Ovary (tissue), 9 donors: ENCODE results near the gene CHD2. TPM values are rescaled to one million over a fixed set of nuclear protein-coding genes. Genes with fewer than 3 reads are reported as not detected.

Experiments used
- DNase-seq, 5 donors: peaks; one replicate each; pipeline ENCODE4 v3.0.0-alpha.2; 2019 to 2020
- H3K27ac ChIP-seq, 2 donors: fragments of 200-600 bp; one replicate each; pipeline versions ENCODE4 v1.5.1 to v1.8.0; 2019 to 2022
- H3K27me3 ChIP-seq: fragments of 200-600 bp; one replicate; pipeline ENCODE4 v1.8.0; 2022
- H3K36me3 ChIP-seq: fragments of 200-600 bp; sonication (generic); one replicate; pipeline ENCODE4 v1.5.1; 2019
- H3K4me1 ChIP-seq: one replicate; pipeline ENCODE4 v1.8.1; 2013; ENCODE audit warnings: mild to moderate bottlenecking, moderate library complexity; ENCODE audit not compliant: insufficient read depth
- H3K4me3 ChIP-seq: fragments of 200-600 bp; sonication (generic); one replicate; pipeline ENCODE4 v1.5.1; 2017
- H3K9me3 ChIP-seq, 2 donors: fragments of 200-600 bp in 1 of 2; sonication (generic) in 1 of 2; one replicate each; pipeline versions ENCODE4 v1.5.1 to v1.8.1; 2013 to 2019; ENCODE audit warnings: mild to moderate bottlenecking in 1 of 2, moderate library complexity in 1 of 2
- EP300 ChIP-seq: sonication (generic); formaldehyde crosslinking; IDR thresholded peaks from one replicate; pipeline ENCODE4 v1.6.1; 2017; ENCODE audit warnings: antibody characterized with exemption
- POLR2A ChIP-seq: fragments of 450-650 bp; IDR thresholded peaks from one replicate; pipeline ENCODE4 v1.6.1; 2017; ENCODE audit warnings: antibody characterized with exemption, mild to moderate bottlenecking, moderate library complexity
- WGBS, 3 donors: extraction: QIAGEN DNeasy Blood & Tissue Kit in 1 of 3; methylation state at CpG; one replicate each; pipeline versions ENCODE4 v1.1.5 to v1.1.7; 2013 to 2017; 5-methylcytosine and 5-hydroxymethylcytosine counted together
- intact Hi-C, 4 donors: fragments of 100-400 bp; cut with DNase I; formaldehyde crosslinking; loops; one replicate each; pipeline versions ENCODE4 v1.11.0 to v1.15.1; 2022 to 2023
- polyA plus RNA-seq, 2 donors: library from polyadenylated mRNA; stranded (reverse); fragments of 200-250 nt in 1 of 2; fragments of 350-450 nt in 1 of 2; fragmentation: Illumina TruSeq in 1 of 2; extraction: RNeasy Lipid Tissue Mini Kit (QIAGEN cat#74804) in 1 of 2; gene quantifications; one replicate each; pipeline ENCODE4 v1.2.3, GENCODE V29; 2013 to 2014
- total RNA-seq, 7 donors: library from RNA; depleted of rRNA in 2 of 7; stranded (reverse); fragments of >200 nt in 2 of 7; fragmentation: NEBNext Ultra II Directional in 3 of 7; extraction: Animal tissue kit (Norgen Biotek cat#: 25700) in 3 of 7; gene quantifications; one replicate each; pipeline versions ENCODE4 v1.1.0 to v1.2.4, GENCODE V29; 2016 to 2023
- TF ChIP-seq, protein P1 (sequence below), 3 donors: fragments of 450-650 bp in 2 of 3; fragments of 200-600 bp in 1 of 3; IDR thresholded peaks; one replicate each; pipeline versions ENCODE4 v1.5.1 to v1.8.0; 2016 to 2022; ENCODE audit warnings: antibody characterized with exemption in 3 of 3, mild to moderate bottlenecking in 1 of 3
- donor health status: DM: no; HTN: no; CAD: no; lungs with moderate emphysema.
- donor health status: DM: no; HTN: no; CAD: no.
- donor health status: Bipolar disorder and iron deficiency.
- donor health status: DM: yes; HTN: yes; CAD: no.
- donor health status: DM: no; HTN: no; CAD: no.
- donor health status: DM: yes; HTN: yes; CAD: no.

CHD2 gene
- total and polyA plus RNA-seq, 9 donors = 43.6 to 146 (median 98.2) TPM

DNA sequence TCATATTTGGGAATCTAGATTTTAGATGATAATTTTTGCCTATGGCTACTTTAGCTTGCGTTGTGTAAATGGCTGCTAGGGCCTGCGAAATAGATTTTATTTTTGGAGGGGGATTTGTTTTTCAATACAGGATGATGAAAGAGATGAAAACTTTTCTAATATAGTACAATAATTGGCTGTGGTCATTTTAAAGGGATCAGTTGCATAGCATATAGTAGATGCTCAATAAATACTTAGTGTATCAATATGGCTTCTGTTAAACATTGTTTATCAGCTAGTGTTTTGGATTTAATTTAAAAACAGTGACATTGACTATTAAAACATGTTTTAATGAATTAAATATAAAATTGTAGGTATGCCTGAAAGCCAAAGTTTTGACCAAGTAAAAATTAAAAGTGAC, 6.9 kb upstream of the CHD2 start:
- intact Hi-C loops = no loop called here
- H3K27ac ChIP-seq = no peak overlapping the region
- H3K36me3 ChIP-seq = no peaks in the 10 kb centered on the region

DNA sequence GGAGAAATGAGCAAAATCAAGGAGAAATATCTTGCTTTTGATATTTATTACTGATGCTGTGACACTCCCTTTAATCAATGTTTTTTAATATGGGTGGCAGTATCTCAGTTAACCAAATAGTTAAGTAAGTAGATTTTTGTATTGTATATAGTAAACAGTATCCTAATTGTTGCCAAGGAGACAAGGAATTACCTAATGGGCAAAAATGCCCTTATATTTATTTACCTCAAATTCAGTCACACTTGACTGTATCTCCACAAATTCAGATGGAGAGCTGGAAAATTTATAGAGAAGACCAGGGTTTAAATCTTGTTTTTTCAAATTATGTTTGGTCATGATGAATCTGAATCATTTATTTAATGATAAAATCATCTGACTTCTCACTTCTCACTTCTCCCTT, 3.6 kb upstream of the CHD2 start:
- intact Hi-C loops = no loop called here
- peaks cover 2% of the 10 kb centered on the region for H3K4me1 ChIP-seq
- no peaks in the 10 kb centered on the region for H3K9me3 ChIP-seq

More for the DNA sequence above, 6.9 kb upstream of the CHD2 start:
- 49 to 74% (median 50%) methylated on average over 2 of the region's 2 CpGs for WGBS, 3 donors
- TF ChIP-seq POLR2A (no peak), EP300 (no peak)
- TF ChIP-seq, protein P1, sequence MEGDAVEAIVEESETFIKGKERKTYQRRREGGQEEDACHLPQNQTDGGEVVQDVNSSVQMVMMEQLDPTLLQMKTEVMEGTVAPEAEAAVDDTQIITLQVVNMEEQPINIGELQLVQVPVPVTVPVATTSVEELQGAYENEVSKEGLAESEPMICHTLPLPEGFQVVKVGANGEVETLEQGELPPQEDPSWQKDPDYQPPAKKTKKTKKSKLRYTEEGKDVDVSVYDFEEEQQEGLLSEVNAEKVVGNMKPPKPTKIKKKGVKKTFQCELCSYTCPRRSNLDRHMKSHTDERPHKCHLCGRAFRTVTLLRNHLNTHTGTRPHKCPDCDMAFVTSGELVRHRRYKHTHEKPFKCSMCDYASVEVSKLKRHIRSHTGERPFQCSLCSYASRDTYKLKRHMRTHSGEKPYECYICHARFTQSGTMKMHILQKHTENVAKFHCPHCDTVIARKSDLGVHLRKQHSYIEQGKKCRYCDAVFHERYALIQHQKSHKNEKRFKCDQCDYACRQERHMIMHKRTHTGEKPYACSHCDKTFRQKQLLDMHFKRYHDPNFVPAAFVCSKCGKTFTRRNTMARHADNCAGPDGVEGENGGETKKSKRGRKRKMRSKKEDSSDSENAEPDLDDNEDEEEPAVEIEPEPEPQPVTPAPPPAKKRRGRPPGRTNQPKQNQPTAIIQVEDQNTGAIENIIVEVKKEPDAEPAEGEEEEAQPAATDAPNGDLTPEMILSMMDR (IDR thresholded peaks at IDR 0.05) = no peak
- no peaks in the 10 kb centered on the region for H3K27me3 ChIP-seq
- DNase-seq = no peak
- H3K4me3 ChIP-seq = no peak overlapping the region
- no peaks in the 10 kb centered on the region for H3K9me3 ChIP-seq
- H3K4me1 ChIP-seq = peaks cover 2% of the 10 kb centered on the region

DNA sequence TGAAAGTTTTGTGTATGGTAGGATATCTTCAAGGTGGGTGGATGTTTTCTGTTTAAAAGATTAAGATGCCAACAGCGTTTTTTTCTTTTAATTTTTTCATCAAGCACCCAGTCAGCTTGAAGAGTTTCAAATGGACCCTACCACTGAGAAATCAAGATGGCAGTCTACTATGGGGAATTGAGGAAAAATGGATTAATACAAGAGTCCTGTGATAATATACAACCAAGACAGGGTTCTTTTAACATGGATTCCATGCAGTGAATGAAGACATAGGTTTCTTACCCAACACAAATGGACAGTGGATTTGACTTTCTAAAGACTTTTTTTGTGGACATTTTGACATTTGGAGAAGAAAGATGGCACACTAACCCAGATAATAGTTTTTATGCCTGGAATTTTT, 2.5 kb upstream of the CHD2 start:
- Histone ChIP-seq H3K4me3 (no peak overlapping the region), H3K4me1 (peaks cover 2% of the 10 kb centered on the region), H3K9me3 (no peaks in the 10 kb centered on the region), H3K36me3 (no peaks in the 10 kb centered on the region), H3K27me3 (no peaks in the 10 kb centered on the region), H3K27ac (no peak overlapping the region)
- WGBS, 3 donors = 47 to 73% (median 49%) methylated on average over 1 of the region's 1 CpG
- no peak for DNase-seq
- intact Hi-C loops = no loop called here
- TF ChIP-seq, protein P1 (IDR thresholded peaks at IDR 0.05) = no peak
- no peak for TF ChIP-seq POLR2A
- no peak for TF ChIP-seq EP300

More for the DNA sequence above, 3.6 kb upstream of the CHD2 start:
- Histone ChIP-seq H3K36me3 (no peaks in the 10 kb centered on the region), H3K27me3 (no peaks in the 10 kb centered on the region), H3K27ac (no peak overlapping the region), H3K4me3 (no peak overlapping the region)
- DNase-seq = no peak
- TF ChIP-seq EP300 (no peak), POLR2A (no peak)
- TF ChIP-seq, protein P1 (IDR thresholded peaks at IDR 0.05) = no peak

DNA sequence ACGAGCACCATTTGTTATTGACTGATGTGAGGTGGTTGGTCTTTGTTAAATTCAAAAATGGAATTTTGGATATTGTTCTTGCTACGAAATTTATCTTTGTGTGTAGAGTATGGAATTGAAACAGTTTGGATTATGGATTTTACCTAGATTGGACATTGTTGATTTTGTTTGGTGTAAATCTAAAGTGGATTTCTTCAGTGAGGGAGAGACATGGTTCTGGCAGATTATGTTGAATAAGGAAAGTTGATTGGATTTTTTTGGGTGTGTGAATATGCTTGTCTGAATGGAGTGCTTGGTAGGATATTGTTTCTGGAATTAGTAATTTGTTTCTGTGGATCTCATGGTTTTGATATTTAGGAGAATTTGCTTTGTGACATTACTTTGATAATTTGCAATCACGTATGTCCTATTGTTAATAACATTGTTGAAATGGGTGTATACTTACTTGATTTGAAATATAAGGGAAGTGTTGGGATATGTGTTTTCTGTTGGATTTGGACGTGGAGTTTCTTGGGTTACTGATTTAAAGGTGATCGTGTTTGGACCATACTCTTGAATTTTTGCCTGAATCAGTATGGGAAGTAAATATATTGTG, 1.0 kb upstream of the CHD2 start:
- Histone ChIP-seq H3K9me3 (no peaks in the 10 kb centered on the region), H3K27me3 (no peaks in the 10 kb centered on the region), H3K4me3 (no peak overlapping the region), H3K4me1 (peaks cover 2% of the 10 kb centered on the region), H3K27ac (no peak overlapping the region), H3K36me3 (no peaks in the 10 kb centered on the region)
- DNase-seq = no peak
- WGBS, 3 donors = 90 to 95% (median 91%) methylated on average over 5 of the region's 5 CpGs
- no peak for TF ChIP-seq POLR2A
- no peak for TF ChIP-seq EP300
- TF ChIP-seq, protein P1 (IDR thresholded peaks at IDR 0.05) = no peak
- intact Hi-C loops = no loop called here
